RWPE1 (cell line): Measurements from ENCODE around the gene NTM.

Experiments used
- CTCF ChIA-PET: fragments of 350-600 bp; sonication (Branson Sonifier 250); formaldehyde crosslinking; extraction: SDS; loops from one replicate; lab custom pipeline; 2021; lab: Yijun Ruan, JAX
- POLR2A ChIA-PET: fragments of 400-600 bp; formaldehyde crosslinking; extraction: SDS; loops from one replicate; lab custom pipeline; 2020; ENCODE audit warnings: antibody characterized with exemption; ENCODE audit not compliant: low non-redundant PET; lab: Yijun Ruan, JAX
- DNase-seq: peaks from one replicate; pipeline ENCODE4 v3.0.0; 2012; ENCODE audit warnings: low spot score
- H3K27ac ChIP-seq: fragments of 450-650 bp; 2 replicates; pipeline ENCODE4 v1.5.1; 2017
- TF ChIP-seq, protein P1 (sequence below): fragments of 450-650 bp; conservative IDR thresholded peaks from 2 replicates; pipeline ENCODE4 v1.5.1; 2017; ENCODE audit warnings: low read depth, mild to moderate bottlenecking

The NTM gene

DNA sequence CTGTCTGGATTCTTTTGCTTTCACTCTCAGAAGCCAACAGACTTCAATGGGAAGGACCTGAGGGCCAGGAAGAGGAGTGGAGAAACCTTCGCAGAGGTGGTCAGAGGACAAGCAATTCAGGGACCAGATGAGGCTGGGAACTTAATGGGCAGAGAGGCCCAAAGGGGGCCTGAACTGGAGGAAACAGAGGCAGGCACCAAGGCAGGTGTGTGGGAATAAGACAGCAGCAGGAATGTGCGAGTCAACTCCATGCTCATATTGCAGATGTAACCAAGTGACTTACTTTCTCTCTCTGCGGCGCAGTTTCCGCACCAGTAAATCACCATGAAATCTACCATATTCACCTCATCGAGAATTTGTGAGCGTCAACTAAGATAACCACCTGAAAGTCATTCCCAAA is 669.1 kb downstream of the NTM start:
- H3K27ac ChIP-seq, result no peak overlapping the region
- ChIA-PET POLR2A (no interaction called here), CTCF (no interaction called here)

DNA sequence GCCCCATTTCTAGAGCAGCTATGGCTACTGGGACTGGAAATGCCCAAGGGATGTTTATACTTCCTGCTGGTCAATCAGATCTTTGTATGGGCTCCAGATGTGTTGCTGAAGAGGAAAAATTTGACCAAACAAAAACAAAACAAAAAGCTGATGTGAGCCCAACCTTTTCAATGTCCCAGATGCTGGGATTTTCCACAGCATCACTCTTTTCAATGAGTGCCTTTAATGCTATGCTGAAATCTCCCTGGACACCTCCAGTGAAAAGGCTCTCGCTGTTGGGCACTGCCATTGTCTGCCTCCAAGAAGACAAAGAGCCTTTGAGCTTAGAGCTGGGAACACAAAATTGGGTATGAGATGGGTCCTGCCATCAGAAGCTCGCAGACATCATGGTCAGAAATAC is 671.9 kb downstream of the NTM start:
- POLR2A ChIA-PET, result no interaction called here
- no peak overlapping the region for H3K27ac ChIP-seq
- no peak for DNase-seq
- TF ChIP-seq, protein P1, sequence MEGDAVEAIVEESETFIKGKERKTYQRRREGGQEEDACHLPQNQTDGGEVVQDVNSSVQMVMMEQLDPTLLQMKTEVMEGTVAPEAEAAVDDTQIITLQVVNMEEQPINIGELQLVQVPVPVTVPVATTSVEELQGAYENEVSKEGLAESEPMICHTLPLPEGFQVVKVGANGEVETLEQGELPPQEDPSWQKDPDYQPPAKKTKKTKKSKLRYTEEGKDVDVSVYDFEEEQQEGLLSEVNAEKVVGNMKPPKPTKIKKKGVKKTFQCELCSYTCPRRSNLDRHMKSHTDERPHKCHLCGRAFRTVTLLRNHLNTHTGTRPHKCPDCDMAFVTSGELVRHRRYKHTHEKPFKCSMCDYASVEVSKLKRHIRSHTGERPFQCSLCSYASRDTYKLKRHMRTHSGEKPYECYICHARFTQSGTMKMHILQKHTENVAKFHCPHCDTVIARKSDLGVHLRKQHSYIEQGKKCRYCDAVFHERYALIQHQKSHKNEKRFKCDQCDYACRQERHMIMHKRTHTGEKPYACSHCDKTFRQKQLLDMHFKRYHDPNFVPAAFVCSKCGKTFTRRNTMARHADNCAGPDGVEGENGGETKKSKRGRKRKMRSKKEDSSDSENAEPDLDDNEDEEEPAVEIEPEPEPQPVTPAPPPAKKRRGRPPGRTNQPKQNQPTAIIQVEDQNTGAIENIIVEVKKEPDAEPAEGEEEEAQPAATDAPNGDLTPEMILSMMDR, result no peak
- CTCF ChIA-PET, result interaction anchor here (0.5 to 0.7 kb wide), 2 partner anchors 294 to 348 kb away, joined by 3 read pairs; no protein-coding TSS in a partner anchor

More for the DNA sequence above, 669.1 kb downstream of the NTM start:
- no peak for DNase-seq
- TF ChIP-seq, protein P1, result no peak

DNA sequence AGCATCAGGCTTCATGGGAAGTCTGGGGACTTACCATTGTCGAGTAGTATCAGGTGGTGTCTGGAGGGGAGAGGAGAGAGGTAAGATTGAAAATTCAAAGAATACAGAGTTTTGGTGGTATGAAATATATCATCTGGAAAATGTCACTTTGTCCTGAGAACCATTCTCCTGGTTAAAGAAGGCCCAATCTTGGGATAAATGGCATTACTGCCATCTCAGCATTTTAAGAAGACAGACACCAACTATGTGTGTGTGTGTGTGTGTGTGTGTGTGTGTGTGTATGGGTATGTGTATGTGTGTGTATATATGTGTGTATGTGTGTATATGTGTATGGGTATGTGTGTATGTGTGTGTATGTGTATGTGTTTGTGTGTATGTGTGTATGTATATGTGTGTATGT is 673.3 kb downstream of the NTM start:
- ChIA-PET CTCF (no interaction called here), POLR2A (no interaction called here)
- TF ChIP-seq, protein P1, result no peak
- no peak for DNase-seq
- H3K27ac ChIP-seq, result no peak overlapping the region

DNA sequence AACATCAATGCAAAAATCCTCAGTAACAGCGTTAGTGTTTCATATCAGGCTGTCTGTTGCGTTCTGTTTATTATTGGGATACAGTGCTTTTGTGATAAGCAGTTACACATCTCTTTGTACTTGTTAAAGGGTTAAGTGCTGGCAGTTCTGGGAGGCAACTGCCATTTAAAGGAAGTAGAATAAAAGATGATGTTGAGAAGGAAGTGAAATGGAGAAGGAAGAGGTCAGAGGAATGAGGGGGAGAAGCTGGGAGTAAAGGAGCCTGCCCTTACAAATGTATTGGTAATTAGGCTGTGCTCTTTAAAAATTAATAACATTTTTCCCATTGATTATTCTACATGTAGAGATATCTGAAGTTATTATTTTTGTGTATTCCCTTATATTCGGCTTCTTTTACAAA is 674.7 kb downstream of the NTM start:
- no peak overlapping the region for H3K27ac ChIP-seq
- POLR2A ChIA-PET, result no interaction called here
- no peak for DNase-seq
- CTCF ChIA-PET, result no interaction called here
- TF ChIP-seq, protein P1, result no peak

DNA sequence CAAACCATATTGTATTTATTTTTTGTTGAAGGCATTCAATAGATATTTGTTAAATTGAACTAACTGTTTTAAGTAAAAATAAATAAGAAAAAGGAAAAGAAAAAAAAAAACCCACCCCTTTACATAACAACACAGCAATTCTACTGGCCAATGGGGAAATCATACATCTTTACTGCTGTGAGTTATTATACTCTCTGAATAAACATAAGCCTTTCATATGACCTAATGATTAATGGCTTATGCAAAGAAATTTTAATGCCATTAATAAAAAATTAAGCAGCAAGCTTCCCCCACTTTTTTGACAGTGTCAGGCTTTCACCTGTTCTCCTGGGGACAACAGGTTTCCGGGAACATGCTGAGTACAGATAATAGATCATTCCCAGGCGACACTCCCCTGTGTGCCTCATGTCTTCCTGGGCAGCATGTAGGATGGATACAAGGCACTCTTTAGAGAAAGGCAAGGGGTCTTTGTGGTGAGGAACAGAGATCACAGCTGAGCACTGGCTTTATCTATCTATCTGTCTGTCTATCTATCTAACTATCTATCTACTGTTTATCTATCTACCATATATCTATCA is 676.0 kb downstream of the NTM start:
- POLR2A ChIA-PET, result no interaction called here
- CTCF ChIA-PET, result no interaction called here
- DNase-seq, result no peak
- H3K27ac ChIP-seq, result no peak overlapping the region
- TF ChIP-seq, protein P1, result no peak

DNA sequence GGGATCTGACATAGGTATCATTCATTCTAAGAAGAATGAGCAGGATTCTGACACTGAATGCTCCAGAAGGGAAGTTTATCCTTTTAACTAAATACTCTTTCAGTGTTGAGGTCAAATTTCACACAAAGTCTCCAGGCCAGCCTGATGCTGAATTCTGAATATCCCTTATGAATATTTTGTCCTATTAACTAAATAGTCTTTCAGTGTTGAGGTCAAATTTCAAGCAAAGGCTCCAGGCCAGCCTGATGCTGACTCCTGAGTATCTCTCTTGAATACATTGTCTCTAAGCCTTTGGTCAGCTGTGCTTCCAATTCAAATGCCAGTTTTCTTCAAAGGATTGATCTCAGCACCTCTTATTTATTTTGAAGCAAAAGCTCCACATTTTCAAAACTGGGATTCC is 676.8 kb downstream of the NTM start:
- ChIA-PET POLR2A (no interaction called here), CTCF (no interaction called here)

More for the DNA sequence above, 676.8 kb downstream of the NTM start:
- TF ChIP-seq, protein P1, result no peak
- no peak for DNase-seq
- no peak overlapping the region for H3K27ac ChIP-seq
